GM19238 (cell line): ENCODE measurements around the gene ZNF35.

ENCODE experiments used
- DNase-seq: peaks from one replicate; pipeline ENCODE4 v3.0.0; 2011; ENCODE audit warnings: low spot score; ENCODE audit not compliant: insufficient read length

Gene ZNF35

DNA sequence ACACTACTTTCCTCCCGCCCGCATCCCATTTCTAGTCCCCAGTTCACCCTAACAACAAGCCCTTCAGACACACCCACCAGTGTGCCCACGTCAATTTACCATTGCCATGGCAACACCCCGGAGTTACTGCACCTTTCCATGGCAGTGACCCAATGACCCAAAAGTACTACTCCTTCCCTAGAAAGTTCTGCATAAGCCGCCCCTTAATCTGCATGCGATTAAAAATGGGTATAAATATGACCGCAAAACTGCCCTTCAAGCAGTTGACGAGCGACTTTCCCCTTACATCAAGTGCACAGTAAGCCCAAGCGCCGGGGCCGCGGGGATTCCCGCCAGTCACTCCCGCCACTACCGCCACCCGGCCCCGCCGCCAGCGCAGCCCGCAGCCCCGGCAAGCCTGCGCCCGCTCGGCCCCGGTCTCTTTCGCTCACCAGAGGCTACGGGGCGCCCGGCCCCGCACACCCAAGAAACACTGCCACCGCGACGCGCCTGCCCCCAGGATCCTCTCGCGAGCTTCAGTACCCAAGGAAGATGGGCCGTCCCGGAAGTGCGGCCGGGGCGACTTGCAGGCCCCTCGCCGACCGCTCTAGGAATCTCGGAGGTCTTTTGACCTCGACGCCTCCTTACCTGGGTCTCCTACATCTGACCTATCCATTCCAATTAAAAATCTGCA lies 36.7 kb downstream of the ZNF35 start:
- peak; percentile 74 for DNase-seq

DNA sequence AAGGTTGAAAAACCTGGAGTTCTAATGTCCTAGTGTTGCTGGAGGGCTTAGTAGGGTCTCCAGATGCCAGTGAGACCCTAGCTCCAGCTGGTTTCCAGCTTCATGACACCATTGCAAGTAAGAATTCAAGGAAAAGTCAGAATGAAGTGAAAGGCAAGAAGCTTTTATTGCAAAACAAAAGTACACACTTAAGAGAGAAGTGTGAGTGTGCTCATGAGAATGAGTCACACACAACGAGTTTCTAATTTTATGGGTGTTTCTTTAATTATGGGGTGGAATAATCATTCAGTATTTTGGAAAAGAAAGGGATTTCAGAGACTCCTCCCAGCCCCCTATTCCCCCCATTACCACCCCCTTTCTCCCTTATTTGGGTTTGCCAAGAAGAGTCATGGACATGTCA lies 39.4 kb downstream of the ZNF35 start:
- DNase-seq = no peak
